ENCODE data around the gene DAAM2.

- TF ChIP-seq CTCF (IDR thresholded peaks at IDR 0.05) (no peak), POLR2A (IDR thresholded peaks at IDR 0.05) (no peak)
These were observed 145.6 kb downstream of the DAAM2 start for GRCh38 chr6:39937686-39938333.

Data from esophagus squamous epithelium (tissue), 4 donors.